GM19328 (cell line): Measurements from ENCODE around the gene CD19.
"Not testable (repeated sequence)": the region's sequence is repeated elsewhere in the genome, so short reads cannot be mapped to it uniquely, and the experiment has no call there.

ENCODE experiments used
- ATAC-seq: cut with Tn5 transposase; IDR thresholded peaks from one replicate; pipeline ENCODE4 v1.9.1; 2021; ENCODE audit warnings: mild to moderate bottlenecking, moderate library complexity; ENCODE audit not compliant: unreplicated experiment

CD19 gene

GRCh38 chr16:28905800-28906372 lies 25.9 kb upstream of the CD19 start:
- ATAC-seq, result no peak

GRCh38 chr16:28910086-28911031 lies 21.4 kb upstream of the CD19 start:
- no peak for ATAC-seq

- ATAC-seq, result no peak
These were observed 19.2 kb upstream of the CD19 start for GRCh38 chr16:28912558-28912957.

GRCh38 chr16:28913946-28914724 lies 17.6 kb upstream of the CD19 start:
- no peak for ATAC-seq

GRCh38 chr16:28915181-28915580 lies 16.6 kb upstream of the CD19 start:
- no peak for ATAC-seq

GRCh38 chr16:28917095-28917494 lies 14.7 kb upstream of the CD19 start:
- ATAC-seq, result no peak

- ATAC-seq, result no peak
These were observed 13.1 kb upstream of the CD19 start for GRCh38 chr16:28918698-28919097.

- ATAC-seq, result no peak
These were observed 8.6 kb upstream of the CD19 start for GRCh38 chr16:28923231-28923587.

GRCh38 chr16:28923652-28924398 lies 7.9 kb upstream of the CD19 start:
- peak; percentile 48 for ATAC-seq

GRCh38 chr16:28924399-28924761 lies 7.4 kb upstream of the CD19 start:
- ATAC-seq, result no peak

GRCh38 chr16:28924762-28925385 lies 6.9 kb upstream of the CD19 start, which contains the start of gene RABEP2:
RABEP2 (minus strand) TSS chr16:28925238; CDS start chr16:28925163, 75 bp downstream.
- peak; percentile 54 for ATAC-seq

- ATAC-seq, result no peak
These were observed 6.2 kb upstream of the CD19 start for GRCh38 chr16:28925386-28926228.

- not testable (repeated sequence) for ATAC-seq
These were observed 5.5 kb upstream of the CD19 start for GRCh38 chr16:28926284-28926683.

- ATAC-seq, result no peak
These were observed 4.0 kb upstream of the CD19 start for GRCh38 chr16:28927815-28928214.

- ATAC-seq, result no peak
These were observed 1.6 kb upstream of the CD19 start for GRCh38 chr16:28930203-28930602.

GRCh38 chr16:28930652-28931051 lies 1.1 kb upstream of the CD19 start:
- no peak for ATAC-seq

- ATAC-seq, result no peak
These were observed 769 bp downstream of the CD19 start for GRCh38 chr16:28932339-28933141.

GRCh38 chr16:28933171-28933570 lies 1.4 kb downstream of the CD19 start:
- ATAC-seq, result no peak

GRCh38 chr16:28935346-28935745 lies 3.6 kb downstream of the CD19 start:
- no peak for ATAC-seq
